IMR-90 (cell line): Measurements from ENCODE around the gene TBXAS1. TPM values are rescaled to one million over a fixed set of nuclear protein-coding genes. Genes with fewer than 3 reads are reported as not detected.
A peak's percentile ranks its signal among the peaks of the same experiment; 100 is the strongest.

Source experiments
- ATAC-seq: fragments of 200-7000 bp; cut with Tn5 transposase; 2 replicates; pipeline ENCODE4 v1.9.1; 2020; ENCODE audit warnings: low read depth, mild to moderate bottlenecking, moderate library complexity
- BruUV-seq: library from RNA; stranded (reverse); fragments of 400-500 nt; replicated peaks from 2 replicates; lab custom pipeline; 2021; lab: Mats Ljungman, UMichigan
- CTCF ChIA-PET: fragments of 300-600 bp; formaldehyde crosslinking; extraction: SDS; loops from one replicate; lab custom pipeline; 2021; ENCODE audit warnings: antibody characterized with exemption; lab: Yijun Ruan, JAX
- POLR2A ChIA-PET: fragments of 300-600 bp; sonication (Branson Sonifier 250); formaldehyde crosslinking; loops from one replicate; lab custom pipeline; 2022; ENCODE audit warnings: antibody characterized with exemption; ENCODE audit not compliant: unreplicated experiment; lab: Charles Lee
- DNase-seq: peaks from one replicate; pipeline ENCODE4 v3.0.0; 2013
- H2AFZ ChIP-seq: replicated peaks from 2 replicates; pipeline ENCODE3; 2013; ENCODE audit warnings: low read length, mild to moderate bottlenecking; ENCODE audit not compliant: poor library complexity
- H2AK5ac ChIP-seq: 2 replicates; pipeline ENCODE4 v1.6.1; 2013; ENCODE audit warnings: low read depth, low read length, inconsistent platforms
- H2AK9ac ChIP-seq: replicated peaks from 2 replicates; pipeline ENCODE3; 2013; ENCODE audit warnings: mild to moderate bottlenecking, low read depth, low read length, moderate library complexity; ENCODE audit not compliant: poor library complexity
- H2BK120ac ChIP-seq: 2 replicates; pipeline ENCODE4 v1.6.1; 2013; ENCODE audit warnings: low read depth, low read length, inconsistent platforms
- H2BK15ac ChIP-seq: 3 replicates; pipeline ENCODE4 v1.6.1; 2013; ENCODE audit warnings: low read depth, low read length, inconsistent platforms
- H2BK20ac ChIP-seq: 2 replicates; pipeline ENCODE4 v1.6.1; 2013; ENCODE audit warnings: low read depth, mild to moderate bottlenecking, inconsistent platforms, low read length, moderate library complexity
- H2BK5ac ChIP-seq: 2 replicates; pipeline ENCODE4 v1.6.1; 2013; ENCODE audit warnings: mild to moderate bottlenecking, low read depth, low read length, inconsistent platforms; ENCODE audit not compliant: poor library complexity, severe bottlenecking
- H3K14ac ChIP-seq: replicated peaks from 2 replicates; pipeline ENCODE4 v1.6.1; 2013; ENCODE audit warnings: low read depth, low read length, inconsistent platforms
- H3K18ac ChIP-seq: 2 replicates; pipeline ENCODE4 v1.6.1; 2013; ENCODE audit warnings: low read depth, low read length, control low read depth
- H3K23ac ChIP-seq: 2 replicates; pipeline ENCODE4 v1.6.1; 2013; ENCODE audit warnings: low read depth, low read length, inconsistent platforms
- H3K27ac ChIP-seq: 2 replicates; pipeline ENCODE4 v1.5.1; 2013; ENCODE audit warnings: mild to moderate bottlenecking, control low read depth, low read length; ENCODE audit not compliant: insufficient read depth
- H3K27me3 ChIP-seq: 2 replicates; pipeline ENCODE4 v1.6.1; 2013; ENCODE audit warnings: low read length; ENCODE audit not compliant: control insufficient read depth, insufficient read depth
- H3K36me3 ChIP-seq: 2 replicates; pipeline ENCODE4 v1.6.1; 2013; ENCODE audit warnings: low read length, mixed read lengths; ENCODE audit not compliant: control insufficient read depth, insufficient read depth
- H3K4ac ChIP-seq: 2 replicates; pipeline ENCODE4 v1.6.1; 2013; ENCODE audit warnings: low read depth, low read length, inconsistent platforms
- H3K4me1 ChIP-seq: 2 replicates; pipeline ENCODE4 v1.6.1; 2013; ENCODE audit warnings: low read length, mixed read lengths; ENCODE audit not compliant: control insufficient read depth, insufficient read depth
- H3K4me2 ChIP-seq: 2 replicates; pipeline ENCODE4 v1.6.1; 2013; ENCODE audit warnings: low read depth, mild to moderate bottlenecking, control low read depth, low read length, moderate library complexity
- H3K4me3 ChIP-seq: 2 replicates; pipeline ENCODE4 v1.5.1; 2013; ENCODE audit warnings: low read depth, mild to moderate bottlenecking, control low read depth, low read length, moderate library complexity; ENCODE audit not compliant: insufficient read depth
- H3K56ac ChIP-seq: 2 replicates; pipeline ENCODE4 v1.6.1; 2013; ENCODE audit warnings: low read length, inconsistent platforms; ENCODE audit not compliant: insufficient read depth; ENCODE audit errors: extremely low read depth
- H3K79me1 ChIP-seq, 2 experiments: 2 replicates each; pipeline ENCODE4 v1.6.1; 2013; ENCODE audit warnings: low read length in 2 of 2, inconsistent platforms in 1 of 2, low read depth in 1 of 2
- H3K9ac ChIP-seq: 2 replicates; pipeline ENCODE4 v1.6.1; 2013; ENCODE audit warnings: low read depth, low read length, control low read depth
- H3K9me1 ChIP-seq: 2 replicates; pipeline ENCODE4 v1.6.1; 2013; ENCODE audit warnings: low read length, inconsistent platforms; ENCODE audit not compliant: insufficient read depth
- H3K9me3 ChIP-seq: 2 replicates; pipeline ENCODE4 v1.6.1; 2013; ENCODE audit warnings: low read length; ENCODE audit not compliant: control insufficient read depth, insufficient read depth
- H4K20me1 ChIP-seq: 2 replicates; pipeline ENCODE4 v1.6.1; 2013; ENCODE audit warnings: low read length, inconsistent platforms; ENCODE audit not compliant: insufficient read depth
- H4K5ac ChIP-seq: 2 replicates; pipeline ENCODE4 v1.6.1; 2013; ENCODE audit warnings: mild to moderate bottlenecking, low read depth, low read length, control low read depth
- H4K8ac ChIP-seq, 2 experiments: 2 replicates each; pipeline ENCODE4 v1.6.1; 2013; ENCODE audit warnings: low read depth in 2 of 2, low read length in 2 of 2, control low read depth in 1 of 2, inconsistent platforms in 1 of 2
- H4K91ac ChIP-seq: 2 replicates; pipeline ENCODE4 v1.6.1; 2013; ENCODE audit warnings: low read depth, low read length, inconsistent platforms; ENCODE audit not compliant: insufficient read depth
- CHD1 ChIP-seq: IDR thresholded peaks from 2 replicates; pipeline ENCODE4 v1.6.1; 2012; ENCODE audit warnings: low read depth, low read length, improper control_type of control experiment
- NFE2L2 ChIP-seq: fragments of 150-350 bp; IDR thresholded peaks from 2 replicates; pipeline ENCODE4 v1.6.1; 2016; ENCODE audit warnings: low read depth, mild to moderate bottlenecking, low read length
- RAD21 ChIP-seq: IDR thresholded peaks from 2 replicates; pipeline ENCODE4 v1.6.1; 2012; ENCODE audit warnings: low read length, improper control_type of control experiment
- RCOR1 ChIP-seq: IDR thresholded peaks from 2 replicates; pipeline ENCODE4 v1.6.1; 2012; ENCODE audit warnings: mild to moderate bottlenecking, low read length, improper control_type of control experiment; ENCODE audit not compliant: insufficient replicate concordance
- WGBS, 2 experiments: methylation state at CpG; one replicate each; pipeline versions ENCODE4 v1.1.5 to v1.1.7; 2013; ENCODE audit warnings: missing lambda C conversion rate in 2 of 2; ENCODE audit not compliant: insufficient read length in 1 of 2; ENCODE audit errors: extremely low coverage in 2 of 2; 5-methylcytosine and 5-hydroxymethylcytosine counted together
- dilution Hi-C: fragments of 300-500 bp; cut with HindIII; formaldehyde crosslinking; loops from one replicate; pipeline ENCODE4 v1.14.3; 2018; ENCODE audit warnings: low sequenced_read_pairs; ENCODE audit not compliant: unreplicated experiment
- in situ Hi-C: fragments of 300-500 bp; cut with MboI; formaldehyde crosslinking; loops from 3 replicates; pipeline ENCODE4 v1.14.3; 2019; ENCODE audit warnings: low sequenced_read_pairs, inconsistent platforms, mixed read lengths
- intact Hi-C: fragments of 100-400 bp; cut with micrococcal nuclease; formaldehyde crosslinking; loops from 2 replicates; pipeline ENCODE4 v1.10.0; 2022
- polyA plus RNA-seq, 3 experiments: library from polyadenylated mRNA; depleted of rRNA; stranded (reverse); fragments of >200 nt; gene quantifications; 2 replicates each; pipeline ENCODE4 v1.2.3, GENCODE V29; 2012; ENCODE audit warnings: low replicate concordance in 1 of 3
- total RNA-seq: library from RNA; depleted of rRNA; stranded (reverse); fragments of >200 nt; gene quantifications from 2 replicates; pipeline ENCODE4 v1.2.3, GENCODE V29; 2012

Gene TBXAS1
- total and polyA plus RNA-seq, 2 of the 4 experiments (the other 2 are of a cell fraction): 5.9 to 10.8 TPM

DNA sequence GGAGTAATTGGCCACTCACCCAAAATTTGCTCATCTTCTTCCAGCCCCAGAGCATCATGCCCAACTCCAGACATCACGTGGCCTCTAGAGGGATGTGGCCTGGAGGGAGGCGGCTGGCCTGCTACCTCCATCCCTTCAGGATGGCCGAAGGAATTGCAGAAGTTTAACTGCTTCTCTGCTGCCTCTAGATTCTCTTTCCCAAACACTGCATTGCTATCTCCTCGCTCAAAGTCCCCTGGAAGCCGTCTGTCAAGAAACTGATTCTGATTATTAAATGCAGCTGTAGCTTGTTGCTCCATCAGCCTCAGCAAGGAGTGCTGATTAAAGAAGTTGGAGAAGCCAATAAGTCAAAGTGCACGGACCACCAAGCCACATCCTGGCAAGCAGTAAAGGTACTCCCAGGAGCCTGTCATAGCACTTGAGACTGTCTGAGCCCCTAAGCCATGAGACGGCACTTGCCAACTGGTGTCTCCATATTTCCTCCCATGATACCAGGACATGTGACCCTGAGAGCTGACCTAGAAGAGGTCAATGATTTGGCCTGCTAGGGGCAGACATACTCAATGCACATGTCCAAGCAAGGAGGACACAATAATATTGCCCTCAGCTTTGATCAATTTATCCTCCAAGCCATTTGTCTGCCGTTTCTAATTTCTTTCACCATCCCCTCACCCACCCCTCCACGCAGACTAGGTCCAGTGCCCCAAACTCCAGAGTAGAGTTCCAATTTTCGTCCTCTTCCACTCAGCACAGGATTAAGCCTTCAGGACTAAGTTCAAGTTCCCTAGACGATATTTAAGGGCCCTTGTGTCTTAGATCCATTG lies 84.2 kb downstream of the TBXAS1 start:
- peak overlapping the region; percentile 99 for H4K5ac ChIP-seq
- ATAC-seq (no peak), DNase-seq (no peak)
- H3K9me1 ChIP-seq: peaks cover 34% of the 10 kb centered on the region
- H3K9ac ChIP-seq: no peak overlapping the region
- H2BK15ac ChIP-seq: peak overlapping the region; percentile 98; the same call in 2 of the 3 replicates
- 95% methylated on average over 3 of the region's 11 CpGs; no CpG with 5 or more reads in 1 of the 2 experiments for WGBS, 2 experiments
- H3K14ac ChIP-seq: peak overlapping the region; percentile 99
- BruUV-seq: no TSS peak
- H3K56ac ChIP-seq: 0 out of 2 replicates have a peak overlapping the region, but pooled peaks have one; percentile 36
- H3K27ac ChIP-seq: peak overlapping the region; percentile 98; the same call in 1 of the 2 replicates
- H3K23ac ChIP-seq: peak overlapping the region; percentile 37
- peak overlapping the region; percentile 99 for H4K91ac ChIP-seq
- ChIA-PET CTCF (no interaction called here), POLR2A (no interaction called here)
- H4K20me1 ChIP-seq: no peaks in the 10 kb centered on the region
- intact Hi-C loops: no loop called here
- peaks cover 0 to 16% of the 10 kb centered on the region in 2 experiments; a peak in 2 of 4 replicates for H3K79me1 ChIP-seq
- in situ Hi-C loops: no loop called here
- TF ChIP-seq RAD21: no peak
- no peak for TF ChIP-seq RCOR1
- TF ChIP-seq NFE2L2: no peak
- TF ChIP-seq CHD1: no peak
- dilution Hi-C loops: no loop called here
- H3K4me1 ChIP-seq: peaks cover 34% of the 10 kb centered on the region
- peak overlapping the region; percentile 98 for H3K18ac ChIP-seq
- H2AK9ac ChIP-seq: peak overlapping the region; percentile 80
- peaks cover 3% of the 10 kb centered on the region; the same call in 1 of the 2 replicates for H3K36me3 ChIP-seq
- peak overlapping the region; percentile 99 for H2BK120ac ChIP-seq
- no peaks in the 10 kb centered on the region for H3K27me3 ChIP-seq
- H4K8ac ChIP-seq: peak overlapping the region; percentile 94 to 95; a peak in 3 of 4 replicates
- peak overlapping the region; percentile 91 for H2BK5ac ChIP-seq
- no peaks in the 10 kb centered on the region for H3K9me3 ChIP-seq
- H2BK20ac ChIP-seq: peak overlapping the region; percentile 98
- H3K4me2 ChIP-seq: no peak overlapping the region
- H2AFZ ChIP-seq: peak overlapping the region; percentile 6
- H3K4ac ChIP-seq: peak overlapping the region; percentile 99
- H3K4me3 ChIP-seq: no peak overlapping the region
- peak overlapping the region; percentile 99 for H2AK5ac ChIP-seq
